ENCODE measurements around the gene PARM1.

Gene PARM1

GRCh38 chr4:75058486-75058885 is 125.6 kb downstream of the PARM1 start:
- in situ Hi-C loops (cut with MboI; ENCODE audit: low sequenced_read_pairs) = no loop called here

DNA sequence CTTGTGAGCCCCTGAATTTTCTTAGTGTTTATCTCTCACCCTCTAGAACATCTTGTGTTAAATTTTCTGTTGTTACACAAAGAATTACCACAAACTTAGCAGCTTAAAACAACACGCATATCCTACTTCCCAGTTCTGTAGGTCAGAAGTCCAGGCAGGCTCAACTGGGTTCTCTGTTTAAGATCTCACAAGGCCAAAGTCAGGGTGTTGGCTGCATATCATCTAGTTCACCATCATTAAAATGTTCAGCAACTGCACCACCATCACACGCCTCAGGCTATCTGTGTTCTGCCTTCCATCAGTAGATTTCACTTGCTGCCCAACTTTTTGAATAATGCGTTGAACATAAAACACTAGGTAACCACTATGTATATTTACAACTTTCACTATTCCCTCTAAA is 130.5 kb downstream of the PARM1 start:
- in situ Hi-C loops (cut with MboI; ENCODE audit: low sequenced_read_pairs) = no loop called here

DNA sequence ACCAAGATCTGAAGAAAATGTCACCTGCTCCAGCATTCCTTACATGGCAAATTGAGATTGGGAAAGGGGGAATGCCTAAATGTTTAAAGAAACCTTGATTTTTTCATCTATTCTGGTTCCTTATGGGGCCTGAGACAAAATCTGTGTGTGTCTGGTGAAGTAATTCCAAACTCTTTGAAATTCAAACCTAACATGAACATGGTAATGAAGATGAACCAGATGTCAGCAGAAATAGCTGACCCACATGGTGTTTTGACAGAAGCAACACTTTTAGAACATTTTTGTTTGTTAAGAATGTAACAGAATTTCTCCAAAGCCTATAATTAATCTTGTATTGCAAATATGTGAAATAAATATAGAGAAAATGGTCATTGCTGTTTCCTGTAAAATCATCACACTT is 133.0 kb downstream of the PARM1 start:
- in situ Hi-C loops (cut with MboI; ENCODE audit: low sequenced_read_pairs) = no loop called here

- in situ Hi-C loops (cut with MboI; ENCODE audit: low sequenced_read_pairs) = no loop called here
Observed at GRCh38 chr4:75069493-75070074, 136.7 kb downstream of the PARM1 start.

- in situ Hi-C loops (cut with MboI; ENCODE audit: low sequenced_read_pairs) = no loop called here
Observed at GRCh38 chr4:75071317-75071716, 138.4 kb downstream of the PARM1 start.

DNA sequence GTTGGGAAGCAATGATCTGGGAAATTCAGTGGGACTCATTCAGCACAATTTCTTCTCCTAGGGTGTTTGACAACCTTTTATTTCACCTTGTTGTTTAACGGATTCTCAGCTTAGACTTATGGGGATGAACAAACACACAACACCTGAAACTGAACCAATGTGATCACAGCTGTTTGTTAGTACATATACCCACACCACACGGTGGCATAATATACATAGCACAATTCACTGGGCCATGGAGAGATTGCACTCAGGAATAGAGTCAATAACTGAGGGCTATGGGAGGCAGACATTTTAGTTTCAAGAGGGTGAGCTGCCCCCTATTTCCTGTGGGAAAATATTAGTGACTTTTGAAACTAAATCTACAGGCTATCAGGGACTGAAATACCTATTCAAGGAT is 148.0 kb downstream of the PARM1 start:
- in situ Hi-C loops (cut with MboI; ENCODE audit: low sequenced_read_pairs) = no loop called here

GRCh38 chr4:75081561-75081960 is 148.6 kb downstream of the PARM1 start:
- in situ Hi-C loops (cut with MboI; ENCODE audit: low sequenced_read_pairs) = no loop called here

DNA sequence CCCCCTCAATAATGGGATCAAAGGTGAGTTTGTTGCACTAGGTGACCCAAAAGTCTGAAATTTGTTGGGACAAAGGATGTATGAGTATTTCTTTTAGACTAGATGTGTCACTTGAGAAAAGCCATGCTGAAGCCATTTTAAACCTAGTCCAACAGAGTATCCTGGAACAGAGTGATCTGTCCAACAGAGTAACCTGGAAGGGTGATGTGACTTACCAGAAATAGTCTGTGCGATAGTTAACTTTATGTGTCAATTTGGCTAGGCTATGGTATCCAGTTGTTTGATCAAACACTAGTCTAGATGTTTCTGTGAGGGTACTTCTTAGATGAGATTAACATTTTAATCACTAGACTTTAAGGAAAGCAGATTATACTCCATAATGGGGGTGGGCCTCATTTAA is 154.5 kb downstream of the PARM1 start:
- in situ Hi-C loops (cut with MboI; ENCODE audit: low sequenced_read_pairs) = no loop called here

DNA sequence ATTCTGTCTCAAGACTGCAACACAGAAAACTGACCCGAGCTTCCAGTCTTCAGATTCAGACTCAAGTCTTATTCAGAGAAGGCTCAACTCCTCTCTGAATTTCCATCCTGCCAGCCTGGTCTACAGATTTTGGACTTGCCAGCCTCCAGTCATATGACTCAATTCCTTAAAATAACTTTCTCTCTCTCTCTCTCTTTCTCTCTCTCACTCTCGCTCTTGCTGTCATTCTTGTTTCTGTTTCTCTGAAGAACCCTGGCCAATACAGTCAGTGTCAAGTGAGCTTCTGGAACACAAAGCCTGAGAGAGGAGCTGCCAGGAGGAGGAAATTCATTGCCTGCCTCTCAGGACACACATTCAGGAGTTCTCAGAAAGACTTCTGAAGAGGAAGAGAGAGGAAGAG is 154.9 kb downstream of the PARM1 start:
- in situ Hi-C loops (cut with MboI; ENCODE audit: low sequenced_read_pairs) = no loop called here

- in situ Hi-C loops (cut with MboI; ENCODE audit: low sequenced_read_pairs) = no loop called here
Observed at GRCh38 chr4:75089206-75089605, 156.3 kb downstream of the PARM1 start.

DNA sequence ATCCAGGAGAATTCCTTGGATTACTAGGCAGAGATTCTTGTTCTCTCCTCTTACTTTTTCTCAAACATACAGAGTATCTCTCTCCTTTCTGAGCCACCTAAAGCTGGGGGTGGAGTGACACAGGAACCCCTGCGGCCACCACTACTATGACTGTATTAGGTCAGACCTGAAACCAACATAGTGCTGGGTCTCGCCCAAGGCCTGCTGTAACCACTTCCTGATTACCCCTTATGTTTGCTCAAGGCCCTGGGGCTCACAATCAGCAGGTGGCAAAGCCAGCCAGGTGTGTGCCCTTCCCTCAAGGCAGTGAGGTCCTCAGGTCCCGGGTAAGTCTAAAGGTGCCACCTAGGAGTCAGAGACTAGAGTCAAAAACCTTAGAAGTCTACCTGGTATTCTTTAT is 166.4 kb downstream of the PARM1 start:
- in situ Hi-C loops (cut with MboI; ENCODE audit: low sequenced_read_pairs) = no loop called here

All from HL-60/S4 treated with phorbol 12-myristate 13-acetate at 8.2 ng/mL for 4 days and 3 days (cell line).